Measurements from ENCODE around the gene COMMD6.

- TF ChIP-seq CTCF (IDR thresholded peaks at IDR 0.05) (no peak), POLR2A (IDR thresholded peaks at IDR 0.05) (no peak)
These were observed 25.4 kb downstream of the COMMD6 start for GRCh38 chr13:75512253-75512652.

Data from adrenal gland (tissue), 5 donors.